Stimulated activated CD8-positive, alpha-beta memory T cell treated with anti-CD3 and anti-CD28 coated beads, Interleukin-7, amount 100 ng/mL, for 1 hour (primary cell): ENCODE data around the gene BCL2L2.

ENCODE experiments used
- DNase-seq, 2 donors: peaks; one replicate each; pipeline ENCODE4 v3.0.0-alpha.2; 2020; ENCODE audit warnings: low read depth in 2 of 2

BCL2L2 gene

GRCh38 chr14:23355871-23356435 lies 49.3 kb downstream of the BCL2L2 start:
- DNase-seq, result no peak

- no peak for DNase-seq
Measured at GRCh38 chr14:23356662-23357061, 50.0 kb downstream of the BCL2L2 start.

GRCh38 chr14:23357261-23357660 lies 50.6 kb downstream of the BCL2L2 start:
- no peak for DNase-seq

- no peak for DNase-seq
Measured at GRCh38 chr14:23358042-23358441, 51.4 kb downstream of the BCL2L2 start.

GRCh38 chr14:23358553-23359166 lies 52.0 kb downstream of the BCL2L2 start:
- no peak for DNase-seq

GRCh38 chr14:23359167-23359626 lies 52.6 kb downstream of the BCL2L2 start:
- no peak for DNase-seq

- DNase-seq, result no peak
Measured at GRCh38 chr14:23359722-23360447, 53.3 kb downstream of the BCL2L2 start.

- no peak for DNase-seq
Measured at GRCh38 chr14:23360496-23360895, 53.9 kb downstream of the BCL2L2 start.

GRCh38 chr14:23361320-23361719 lies 54.7 kb downstream of the BCL2L2 start:
- no peak for DNase-seq
